ENCODE results near the gene PDE11A. TPM values are rescaled to one million over a fixed set of nuclear protein-coding genes. Genes with fewer than 3 reads are reported as not detected.

PDE11A gene
- total and polyA plus RNA-seq, 2 experiments from 2014 or later = 1.7 to 3.6 TPM

GRCh38 chr2:177716484-177716883 is 356.1 kb downstream of the PDE11A start:
- Histone ChIP-seq H3K4me1 (ENCODE audit: low read depth) (peaks cover 16% of the 10 kb centered on the region), H3K27ac (no peak overlapping the region), H3K36me3 (no peaks in the 10 kb centered on the region), H3K9me3 (ENCODE audit: low read depth) (no peaks in the 10 kb centered on the region), H3K27me3 (no peaks in the 10 kb centered on the region), H3K4me3 (no peak overlapping the region)
- no peak for DNase-seq (ENCODE audit: low read depth in 1 of 2, low spot score in 1 of 2)
- no peak for TF ChIP-seq CTCF (IDR thresholded peaks at IDR 0.05; ENCODE audit: low read depth, low read length)

GRCh38 chr2:177715771-177716170 is 356.8 kb downstream of the PDE11A start:
- no peaks in the 10 kb centered on the region for H3K9me3 ChIP-seq (ENCODE audit: low read depth)
- H3K36me3 ChIP-seq = no peaks in the 10 kb centered on the region
- DNase-seq (ENCODE audit: low read depth in 1 of 2, low spot score in 1 of 2) = no peak
- no peak overlapping the region for H3K27ac ChIP-seq
- peaks cover 16% of the 10 kb centered on the region for H3K4me1 ChIP-seq (ENCODE audit: low read depth)
- no peaks in the 10 kb centered on the region for H3K27me3 ChIP-seq
- no peak overlapping the region for H3K4me3 ChIP-seq
- TF ChIP-seq CTCF (IDR thresholded peaks at IDR 0.05; ENCODE audit: low read depth, low read length) = no peak

GRCh38 chr2:177714704-177715103 is 357.9 kb downstream of the PDE11A start:
- Histone ChIP-seq H3K4me3 (no peak overlapping the region), H3K36me3 (no peaks in the 10 kb centered on the region), H3K27ac (no peak overlapping the region), H3K9me3 (ENCODE audit: low read depth) (no peaks in the 10 kb centered on the region), H3K4me1 (ENCODE audit: low read depth) (peaks cover 16% of the 10 kb centered on the region), H3K27me3 (no peaks in the 10 kb centered on the region)
- no peak for TF ChIP-seq CTCF (IDR thresholded peaks at IDR 0.05; ENCODE audit: low read depth, low read length)
- no peak for DNase-seq (ENCODE audit: low read depth in 1 of 2, low spot score in 1 of 2)

GRCh38 chr2:177712462-177712861 is 360.1 kb downstream of the PDE11A start:
- no peak for DNase-seq (ENCODE audit: low read depth in 1 of 2, low spot score in 1 of 2)
- Histone ChIP-seq H3K27ac (no peak overlapping the region), H3K27me3 (no peaks in the 10 kb centered on the region), H3K4me3 (no peak overlapping the region), H3K4me1 (ENCODE audit: low read depth) (peaks cover 16% of the 10 kb centered on the region), H3K9me3 (ENCODE audit: low read depth) (no peaks in the 10 kb centered on the region), H3K36me3 (no peaks in the 10 kb centered on the region)
- TF ChIP-seq CTCF (IDR thresholded peaks at IDR 0.05; ENCODE audit: low read depth, low read length) = no peak

- Histone ChIP-seq H3K27ac (peak overlapping the region; percentile 47), H3K9me3 (ENCODE audit: low read depth) (no peaks in the 10 kb centered on the region), H3K36me3 (no peaks in the 10 kb centered on the region), H3K4me1 (ENCODE audit: low read depth) (peaks cover 16% of the 10 kb centered on the region), H3K27me3 (no peaks in the 10 kb centered on the region), H3K4me3 (no peak overlapping the region)
- no peak for DNase-seq (ENCODE audit: low read depth in 1 of 2, low spot score in 1 of 2)
- no peak for TF ChIP-seq CTCF (IDR thresholded peaks at IDR 0.05; ENCODE audit: low read depth, low read length)
These were observed 360.9 kb downstream of the PDE11A start for GRCh38 chr2:177711483-177712265.
